Measurements from ENCODE around the gene DES.
A peak's percentile ranks its signal among the peaks of the same experiment; 100 is the strongest.

DES gene

GRCh38 chr2:219399716-219400478 lies 18.3 kb upstream of the DES start:
- no peak for TF ChIP-seq ZFX (IDR thresholded peaks at IDR 0.05; ENCODE audit: borderline replicate concordance)
- TF ChIP-seq CTCF (IDR thresholded peaks at IDR 0.05) = no peak
- peak overlapping the region; percentile 44 for H3K27ac ChIP-seq

GRCh38 chr2:219400562-219400961 lies 17.6 kb upstream of the DES start:
- no peak overlapping the region for H3K27ac ChIP-seq
- TF ChIP-seq ZFX (IDR thresholded peaks at IDR 0.05; ENCODE audit: borderline replicate concordance) (no peak), CTCF (IDR thresholded peaks at IDR 0.05) (no peak)

- H3K27ac ChIP-seq = no peak overlapping the region
- TF ChIP-seq ZFX (IDR thresholded peaks at IDR 0.05; ENCODE audit: borderline replicate concordance) = no peak
Observed at GRCh38 chr2:219401606-219402005, 16.6 kb upstream of the DES start.

- TF ChIP-seq CTCF (IDR thresholded peaks at IDR 0.05) = peak; percentile 92
- no peak for TF ChIP-seq ZFX (IDR thresholded peaks at IDR 0.05; ENCODE audit: borderline replicate concordance)
- H3K27ac ChIP-seq = no peak overlapping the region
Observed at GRCh38 chr2:219402665-219403515, 15.3 kb upstream of the DES start.

- H3K27ac ChIP-seq = no peak overlapping the region
- TF ChIP-seq CTCF (IDR thresholded peaks at IDR 0.05) = no peak
- TF ChIP-seq ZFX (IDR thresholded peaks at IDR 0.05; ENCODE audit: borderline replicate concordance) = no peak
Observed at GRCh38 chr2:219403861-219404260, 14.3 kb upstream of the DES start.

GRCh38 chr2:219404291-219404910 lies 13.8 kb upstream of the DES start:
- no peak overlapping the region for H3K27ac ChIP-seq
- TF ChIP-seq ZFX (IDR thresholded peaks at IDR 0.05; ENCODE audit: borderline replicate concordance) (no peak), CTCF (IDR thresholded peaks at IDR 0.05) (no peak)

- no peak overlapping the region for H3K27ac ChIP-seq
Observed at GRCh38 chr2:219404954-219405353, 13.2 kb upstream of the DES start.

More at GRCh38 chr2:219404954-219405353, 13.2 kb upstream of the DES start:
- TF ChIP-seq CTCF (IDR thresholded peaks at IDR 0.05) (no peak), ZFX (IDR thresholded peaks at IDR 0.05; ENCODE audit: borderline replicate concordance) (no peak)

All from 22Rv1 (cell line).